Stimulated activated CD8-positive, alpha-beta memory T cell treated with anti-CD3 and anti-CD28 coated beads, Interleukin-2, amount 100 ng/mL, for 48 hours (primary cell): Measurements from ENCODE around the gene KLHL33.
A peak's percentile ranks its signal among the peaks of the same experiment; 100 is the strongest.

Source experiments
- DNase-seq, 2 donors: peaks; one replicate each; pipeline ENCODE4 v3.0.0-alpha.2; 2020; ENCODE audit warnings: low read depth in 2 of 2

Gene KLHL33

GRCh38 chr14:20435582-20436362 lies at the start of gene KLHL33:
Gene KLHL33, minus strand, starts transcription at chr14:20436166. Its CDS starts 355 bp downstream, at chr14:20435811.
- DNase-seq = no peak

GRCh38 chr14:20482382-20482781 lies 46.4 kb upstream of the KLHL33 start:
- DNase-seq = no peak

- DNase-seq = no peak
These were observed 42.9 kb upstream of the KLHL33 start for GRCh38 chr14:20478894-20479293.

- DNase-seq = no peak
These were observed 41.4 kb upstream of the KLHL33 start for GRCh38 chr14:20477211-20477876.

GRCh38 chr14:20476776-20477175 lies 40.8 kb upstream of the KLHL33 start:
- no peak for DNase-seq

- no peak for DNase-seq
These were observed 36.7 kb upstream of the KLHL33 start for GRCh38 chr14:20472536-20473169.

- DNase-seq = no peak
These were observed 34.6 kb upstream of the KLHL33 start for GRCh38 chr14:20470603-20470901.

GRCh38 chr14:20469890-20470602 lies 34.1 kb upstream of the KLHL33 start:
- peak in 1 of 2 donors; percentile 33 for DNase-seq

- DNase-seq = peak; percentile 80 to 83
These were observed 33.4 kb upstream of the KLHL33 start, which contains the start of gene PNP for GRCh38 chr14:20469242-20469889. Gene PNP, plus strand, starts transcription at chr14:20469406. Its CDS starts 119 bp downstream, at chr14:20469525.

- DNase-seq = no peak
These were observed 32.8 kb upstream of the KLHL33 start for GRCh38 chr14:20468764-20469241.

- peak; percentile 95 to 96 for DNase-seq
These were observed 25.5 kb upstream of the KLHL33 start, which contains the start of gene PIP4P1 for GRCh38 chr14:20461225-20462141. Gene PIP4P1, minus strand, starts transcription at chr14:20461434. Its CDS starts 109 bp downstream, at chr14:20461325.

GRCh38 chr14:20460458-20461224 lies 24.7 kb upstream of the KLHL33 start:
- no peak for DNase-seq

GRCh38 chr14:20458031-20458789 lies 22.2 kb upstream of the KLHL33 start:
- no peak for DNase-seq

GRCh38 chr14:20456971-20457370 lies 21.0 kb upstream of the KLHL33 start:
- DNase-seq = no peak

GRCh38 chr14:20455355-20456300 lies 19.7 kb upstream of the KLHL33 start:
- peak in 1 of 2 donors; percentile 40 for DNase-seq

GRCh38 chr14:20454516-20455354 lies 18.8 kb upstream of the KLHL33 start, which contains the start of the genes APEX1 and OSGEP:
Gene APEX1, plus strand, starts transcription at chr14:20455226. Its CDS starts 420 bp downstream, at chr14:20455646.
Gene OSGEP, minus strand, starts transcription at chr14:20454812. Its CDS starts 129 bp downstream, at chr14:20454683.
- peak; percentile 93 to 95 for DNase-seq
